ENCODE data around the gene IGHMBP2.

The IGHMBP2 gene

GRCh38 chr11:68933605-68934320 is 30.1 kb downstream of the IGHMBP2 start:
- Histone ChIP-seq H2BK120ac (ENCODE audit: low read depth, low read length) (no peak overlapping the region), H2BK5ac (ENCODE audit: low read depth, low read length, poor library complexity, severe bottlenecking) (no peak overlapping the region), H3K9me3 (ENCODE audit: control insufficient read depth, low read length) (no peaks in the 10 kb centered on the region), H3K9ac (ENCODE audit: low read length) (no peak overlapping the region), H3K79me1 (replicated peaks; ENCODE audit: low read length, poor library complexity, severe bottlenecking) (peaks cover 4% of the 10 kb centered on the region), H3K27ac (ENCODE audit: low read length, poor library complexity, severe bottlenecking) (no peak overlapping the region), H2BK15ac (ENCODE audit: low read depth, poor library complexity, severe bottlenecking) (no peak overlapping the region), H3K4me3 (ENCODE audit: insufficient read depth in 1 of 2, low read depth in 1 of 2, low read length in 2 of 2) (no peak overlapping the region), H4K8ac (ENCODE audit: low read length) (no peak overlapping the region), H2BK12ac (ENCODE audit: low read length in 2 of 2) (no peak overlapping the region), H2AK5ac (ENCODE audit: low read length, severe bottlenecking) (no peak overlapping the region), H3K4me2 (ENCODE audit: low read length, poor library complexity, severe bottlenecking) (no peak overlapping the region), H3K4me1 (ENCODE audit: control insufficient read depth, insufficient read depth, low read depth, low read length) (peaks cover 2% of the 10 kb centered on the region), H4K91ac (ENCODE audit: low read length) (no peak overlapping the region), H3K18ac (ENCODE audit: low read depth in 1 of 2, low read length in 2 of 2) (no peak overlapping the region), H3K27me3 (ENCODE audit: control insufficient read depth in 1 of 2, insufficient read depth in 1 of 2, low read length in 2 of 2) (no peaks in the 10 kb centered on the region), H3K36me3 (ENCODE audit: control insufficient read depth in 1 of 2, insufficient read depth in 2 of 2, low read depth in 1 of 2, low read length in 2 of 2) (peaks cover 83 to 99% of the 10 kb centered on the region in 2 experiments), H3K23ac (ENCODE audit: low read length in 2 of 2) (no peak overlapping the region), H2AFZ (ENCODE audit: low read depth, low read length) (no peak overlapping the region), H3K14ac (ENCODE audit: low read length in 2 of 2) (no peak overlapping the region), H3K4ac (ENCODE audit: low read depth in 1 of 2, low read length in 2 of 2) (no peak overlapping the region)
- DNase-seq: no peak
- 93% methylated on average over 17 of the region's 17 CpGs for WGBS

GRCh38 chr11:68934321-68934645 is 30.6 kb downstream of the IGHMBP2 start:
- H3K9me3 ChIP-seq (ENCODE audit: control insufficient read depth, low read length): no peaks in the 10 kb centered on the region
- no peaks in the 10 kb centered on the region for H3K79me1 ChIP-seq (replicated peaks; ENCODE audit: low read length, poor library complexity, severe bottlenecking)
- no peaks in the 10 kb centered on the region for H3K27me3 ChIP-seq (ENCODE audit: control insufficient read depth in 1 of 2, insufficient read depth in 1 of 2, low read length in 2 of 2)
- H2BK120ac ChIP-seq (ENCODE audit: low read depth, low read length): no peak overlapping the region
- peaks cover 83 to 99% of the 10 kb centered on the region in 2 experiments for H3K36me3 ChIP-seq (ENCODE audit: control insufficient read depth in 1 of 2, insufficient read depth in 2 of 2, low read depth in 1 of 2, low read length in 2 of 2)
- H3K9ac ChIP-seq (ENCODE audit: low read length): no peak overlapping the region
- no peak overlapping the region for H2AK5ac ChIP-seq (ENCODE audit: low read length, severe bottlenecking)
- H2BK12ac ChIP-seq (ENCODE audit: low read length in 2 of 2): no peak overlapping the region
- peaks cover 4% of the 10 kb centered on the region for H3K4me1 ChIP-seq (ENCODE audit: control insufficient read depth, insufficient read depth, low read depth, low read length)
- H3K23ac ChIP-seq (ENCODE audit: low read length in 2 of 2): no peak overlapping the region
- H3K27ac ChIP-seq (ENCODE audit: low read length, poor library complexity, severe bottlenecking): no peak overlapping the region
- H4K91ac ChIP-seq (ENCODE audit: low read length): no peak overlapping the region
- WGBS: 94% methylated on average over 12 of the region's 12 CpGs
- H3K4me3 ChIP-seq (ENCODE audit: insufficient read depth in 1 of 2, low read depth in 1 of 2, low read length in 2 of 2): no peak overlapping the region
- H3K14ac ChIP-seq (ENCODE audit: low read length in 2 of 2): no peak overlapping the region
- no peak overlapping the region for H3K4me2 ChIP-seq (ENCODE audit: low read length, poor library complexity, severe bottlenecking)
- H3K18ac ChIP-seq (ENCODE audit: low read depth in 1 of 2, low read length in 2 of 2): no peak overlapping the region
- H4K8ac ChIP-seq (ENCODE audit: low read length): no peak overlapping the region
- DNase-seq: no peak
- H2BK5ac ChIP-seq (ENCODE audit: low read depth, low read length, poor library complexity, severe bottlenecking): no peak overlapping the region
- no peak overlapping the region for H3K4ac ChIP-seq (ENCODE audit: low read depth in 1 of 2, low read length in 2 of 2)
- H2AFZ ChIP-seq (ENCODE audit: low read depth, low read length): no peak overlapping the region
- H2BK15ac ChIP-seq (ENCODE audit: low read depth, poor library complexity, severe bottlenecking): no peak overlapping the region

GRCh38 chr11:68934666-68935065 is 31.0 kb downstream of the IGHMBP2 start:
- Histone ChIP-seq H2BK5ac (ENCODE audit: low read depth, low read length, poor library complexity, severe bottlenecking) (no peak overlapping the region), H3K18ac (ENCODE audit: low read depth in 1 of 2, low read length in 2 of 2) (no peak overlapping the region), H3K23ac (ENCODE audit: low read length in 2 of 2) (no peak overlapping the region), H3K27me3 (ENCODE audit: control insufficient read depth in 1 of 2, insufficient read depth in 1 of 2, low read length in 2 of 2) (no peaks in the 10 kb centered on the region), H3K4ac (ENCODE audit: low read depth in 1 of 2, low read length in 2 of 2) (no peak overlapping the region), H3K4me2 (ENCODE audit: low read length, poor library complexity, severe bottlenecking) (no peak overlapping the region), H2AFZ (ENCODE audit: low read depth, low read length) (no peak overlapping the region), H3K4me3 (ENCODE audit: insufficient read depth in 1 of 2, low read depth in 1 of 2, low read length in 2 of 2) (no peak overlapping the region), H3K36me3 (ENCODE audit: control insufficient read depth in 1 of 2, insufficient read depth in 2 of 2, low read depth in 1 of 2, low read length in 2 of 2) (peaks cover 82 to 99% of the 10 kb centered on the region in 2 experiments), H3K9ac (ENCODE audit: low read length) (no peak overlapping the region), H3K27ac (ENCODE audit: low read length, poor library complexity, severe bottlenecking) (no peak overlapping the region), H3K14ac (ENCODE audit: low read length in 2 of 2) (no peak overlapping the region), H4K8ac (ENCODE audit: low read length) (no peak overlapping the region), H2BK120ac (ENCODE audit: low read depth, low read length) (no peak overlapping the region), H3K4me1 (ENCODE audit: control insufficient read depth, insufficient read depth, low read depth, low read length) (peaks cover 4% of the 10 kb centered on the region), H3K9me3 (ENCODE audit: control insufficient read depth, low read length) (no peaks in the 10 kb centered on the region), H2AK5ac (ENCODE audit: low read length, severe bottlenecking) (no peak overlapping the region), H3K79me1 (replicated peaks; ENCODE audit: low read length, poor library complexity, severe bottlenecking) (no peaks in the 10 kb centered on the region), H4K91ac (ENCODE audit: low read length) (no peak overlapping the region), H2BK12ac (ENCODE audit: low read length in 2 of 2) (no peak overlapping the region), H2BK15ac (ENCODE audit: low read depth, poor library complexity, severe bottlenecking) (no peak overlapping the region)
- DNase-seq: no peak
- 98% methylated on average over 13 of the region's 13 CpGs for WGBS

GRCh38 chr11:68935066-68935465 is 31.4 kb downstream of the IGHMBP2 start:
- no peak for DNase-seq
- Histone ChIP-seq H3K36me3 (ENCODE audit: control insufficient read depth in 1 of 2, insufficient read depth in 2 of 2, low read depth in 1 of 2, low read length in 2 of 2) (peaks cover 83 to 99% of the 10 kb centered on the region in 2 experiments), H2BK12ac (ENCODE audit: low read length in 2 of 2) (no peak overlapping the region), H2AFZ (ENCODE audit: low read depth, low read length) (no peak overlapping the region), H3K4ac (ENCODE audit: low read depth in 1 of 2, low read length in 2 of 2) (no peak overlapping the region), H3K4me3 (ENCODE audit: insufficient read depth in 1 of 2, low read depth in 1 of 2, low read length in 2 of 2) (no peak overlapping the region), H3K9me3 (ENCODE audit: control insufficient read depth, low read length) (no peaks in the 10 kb centered on the region), H3K18ac (ENCODE audit: low read depth in 1 of 2, low read length in 2 of 2) (no peak overlapping the region), H3K23ac (ENCODE audit: low read length in 2 of 2) (no peak overlapping the region), H3K14ac (ENCODE audit: low read length in 2 of 2) (no peak overlapping the region), H3K4me1 (ENCODE audit: control insufficient read depth, insufficient read depth, low read depth, low read length) (peaks cover 3% of the 10 kb centered on the region), H2AK5ac (ENCODE audit: low read length, severe bottlenecking) (no peak overlapping the region), H4K91ac (ENCODE audit: low read length) (no peak overlapping the region), H2BK120ac (ENCODE audit: low read depth, low read length) (no peak overlapping the region), H3K4me2 (ENCODE audit: low read length, poor library complexity, severe bottlenecking) (no peak overlapping the region), H3K27me3 (ENCODE audit: control insufficient read depth in 1 of 2, insufficient read depth in 1 of 2, low read length in 2 of 2) (no peaks in the 10 kb centered on the region), H3K9ac (ENCODE audit: low read length) (no peak overlapping the region), H3K79me1 (replicated peaks; ENCODE audit: low read length, poor library complexity, severe bottlenecking) (no peaks in the 10 kb centered on the region), H4K8ac (ENCODE audit: low read length) (no peak overlapping the region), H3K27ac (ENCODE audit: low read length, poor library complexity, severe bottlenecking) (no peak overlapping the region), H2BK15ac (ENCODE audit: low read depth, poor library complexity, severe bottlenecking) (no peak overlapping the region), H2BK5ac (ENCODE audit: low read depth, low read length, poor library complexity, severe bottlenecking) (no peak overlapping the region)
- WGBS: 98% methylated on average over 15 of the region's 15 CpGs
